ENCODE results near the gene C4orf33. TPM values are rescaled to one million over a fixed set of nuclear protein-coding genes. Genes with fewer than 3 reads are reported as not detected.

Gene C4orf33, protein sequence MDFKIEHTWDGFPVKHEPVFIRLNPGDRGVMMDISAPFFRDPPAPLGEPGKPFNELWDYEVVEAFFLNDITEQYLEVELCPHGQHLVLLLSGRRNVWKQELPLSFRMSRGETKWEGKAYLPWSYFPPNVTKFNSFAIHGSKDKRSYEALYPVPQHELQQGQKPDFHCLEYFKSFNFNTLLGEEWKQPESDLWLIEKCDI
- 11.2 and 51.7 TPM in 2 replicates for total RNA-seq (2011; cell fraction: chromatin; rRNA removed; ENCODE audit: low replicate concordance)
- total RNA-seq (2011; cell fraction: nucleolus; rRNA removed) = 3.3 and 11.7 TPM in 2 replicates
- total RNA-seq (2011; cell fraction: nucleoplasm; rRNA removed) = 17.2 and 26.8 TPM in 2 replicates
- total RNA-seq (2014; rRNA removed) = 12.7 and 17.1 TPM in 2 replicates
- total RNA-seq (2014; rRNA removed; fragmentation: Illumina TruSeq; extraction: Trizol) = 29.6 and 31.0 TPM in 2 replicates
- 21.9 and 23.4 TPM in 2 replicates for total RNA-seq (2015; rRNA removed; fragmentation: Illumina TruSeq; extraction: Trizol)
- 16.7 and 18.1 TPM in 2 replicates for total RNA-seq (2021)
- 33.2 and 39.6 TPM in 2 replicates for polyA plus RNA-seq (2011; rRNA removed)
- polyA plus RNA-seq (2011; cell fraction: cytosol; rRNA removed) = 4.3 and 13.1 TPM in 2 replicates
- polyA plus RNA-seq (2011; cell fraction: nucleus; rRNA removed) = 11.9 and 21.5 TPM in 2 replicates
- polyA plus RNA-seq (2012) = 18.1 and 31.4 TPM in 2 replicates
- 22.2 and 27.5 TPM in 2 replicates for polyA plus RNA-seq (2014; fragmentation: Illumina TruSeq; extraction: Trizol)
- polyA plus RNA-seq (2014; fragmentation: Nextera tagmentation; extraction: Ambion mirVana) = 10 to 100 TPM; 36.8 to 42.0 TPM
- 23.8 and 25.3 TPM in 2 replicates for polyA plus RNA-seq (2014; rRNA removed)
- polyA minus RNA-seq (2011; rRNA and poly(A)+ RNA removed) = 19.6 and 30.0 TPM in 2 replicates
- polyA minus RNA-seq (2011; cell fraction: cytosol; rRNA and poly(A)+ RNA removed) = 5.4 and 6.4 TPM in 2 replicates
- 12.1 and 24.8 TPM in 2 replicates for polyA minus RNA-seq (2011; cell fraction: nucleus; rRNA and poly(A)+ RNA removed)
- Bru-seq, nascent RNA = percentile 76 among the genes with signal in this experiment
- BruChase-seq, experiment 1, labeled RNA remaining after a 2-hour chase = percentile 75 among the genes with signal in this experiment
- percentile 75 among the genes with signal in this experiment for BruChase-seq, experiment 2, labeled RNA remaining after a 6-hour chase
- long read RNA-seq, experiment 1, full-length matches to known transcripts = 32 of 86 reads
- long read RNA-seq, experiment 1, partial matches to known transcripts = 2 of 86 reads
- long read RNA-seq, experiment 1, other reads (novel, unspliced or antisense) = 52 of 86 reads
- long read RNA-seq, experiment 2, partial matches to known transcripts = 5 of 10 reads
- long read RNA-seq, experiment 2, other reads (novel, unspliced or antisense) = 3 of 10 reads
- long read RNA-seq, experiment 3, full-length matches to known transcripts = 16 of 19 reads
- long read RNA-seq, experiment 3, partial matches to known transcripts = 1 of 19 reads
- long read RNA-seq, experiment 3, other reads (novel, unspliced or antisense) = 2 of 19 reads

DNA sequence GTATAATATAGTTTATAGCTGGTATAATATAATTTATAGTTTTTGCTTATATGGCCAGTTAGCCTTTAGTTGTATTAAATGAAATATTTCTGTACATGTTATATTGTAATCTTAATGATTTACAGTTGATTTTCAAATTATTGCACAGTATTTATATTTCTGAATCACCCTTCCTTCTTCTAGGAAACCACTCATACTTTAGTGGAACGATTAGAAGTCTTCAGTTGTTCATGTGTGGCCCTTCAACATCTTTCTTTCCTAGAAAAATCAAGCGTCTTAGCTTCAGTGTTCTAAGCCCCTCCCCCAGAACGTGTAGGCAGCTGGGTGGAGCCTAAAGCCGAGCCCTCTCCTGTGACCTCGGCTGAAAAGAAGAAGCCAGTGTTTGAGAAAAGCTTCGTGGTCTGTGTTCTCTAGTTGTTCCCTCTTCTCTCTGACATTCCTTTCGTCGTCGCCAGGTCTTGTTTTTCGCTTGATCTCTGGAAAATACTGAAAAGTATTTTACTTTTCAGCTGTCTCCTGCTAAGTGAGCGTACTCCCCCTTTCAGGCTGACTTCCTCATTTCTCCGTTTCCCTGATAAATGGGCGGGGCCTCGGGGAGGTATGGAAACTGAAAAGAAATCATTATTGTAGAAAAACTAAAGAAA is at the start of gene C4orf33:
Gene C4orf33 (plus strand): TSS at position 342 of the 644 bp plus-strand sequence. CDS start 6,459 bp downstream, outside the sequence.
- CTCF ChIA-PET (ENCODE audit: low intra/inter-chr PET ratio) = no interaction called here
- TF ChIP-seq NR4A1 (CRISPR knock-in tag; IDR thresholded peaks at IDR 0.05) = no peak
- no peak for TF ChIP-seq NR4A1 (tag; IDR thresholded peaks at IDR 0.05)
- TF ChIP-seq, protein P1, sequence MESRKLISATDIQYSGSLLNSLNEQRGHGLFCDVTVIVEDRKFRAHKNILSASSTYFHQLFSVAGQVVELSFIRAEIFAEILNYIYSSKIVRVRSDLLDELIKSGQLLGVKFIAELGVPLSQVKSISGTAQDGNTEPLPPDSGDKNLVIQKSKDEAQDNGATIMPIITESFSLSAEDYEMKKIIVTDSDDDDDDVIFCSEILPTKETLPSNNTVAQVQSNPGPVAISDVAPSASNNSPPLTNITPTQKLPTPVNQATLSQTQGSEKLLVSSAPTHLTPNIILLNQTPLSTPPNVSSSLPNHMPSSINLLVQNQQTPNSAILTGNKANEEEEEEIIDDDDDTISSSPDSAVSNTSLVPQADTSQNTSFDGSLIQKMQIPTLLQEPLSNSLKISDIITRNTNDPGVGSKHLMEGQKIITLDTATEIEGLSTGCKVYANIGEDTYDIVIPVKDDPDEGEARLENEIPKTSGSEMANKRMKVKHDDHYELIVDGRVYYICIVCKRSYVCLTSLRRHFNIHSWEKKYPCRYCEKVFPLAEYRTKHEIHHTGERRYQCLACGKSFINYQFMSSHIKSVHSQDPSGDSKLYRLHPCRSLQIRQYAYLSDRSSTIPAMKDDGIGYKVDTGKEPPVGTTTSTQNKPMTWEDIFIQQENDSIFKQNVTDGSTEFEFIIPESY (CRISPR knock-in tag; IDR thresholded peaks at IDR 0.05) = no peak
- no peak for TF ChIP-seq ZNF239 (CRISPR knock-in tag; IDR thresholded peaks at IDR 0.05)
- TF ChIP-seq ZNF282 (CRISPR knock-in tag; IDR thresholded peaks at IDR 0.05) = no peak
- no peak for TF ChIP-seq CHCHD3 (CRISPR knock-in tag; IDR thresholded peaks at IDR 0.05)
- TF ChIP-seq LARP7 (IDR thresholded peaks at IDR 0.05) = no peak
- TF ChIP-seq MTA2 (IDR thresholded peaks at IDR 0.05; ENCODE audit: low read depth) = no peak
- TF ChIP-seq CBFA2T3 (IDR thresholded peaks at IDR 0.05) = no peak
- peak; percentile 77 for TF ChIP-seq BRD9 (IDR thresholded peaks at IDR 0.05; ENCODE audit: low read depth, partially characterized antibody)
- TF ChIP-seq, protein P2, sequence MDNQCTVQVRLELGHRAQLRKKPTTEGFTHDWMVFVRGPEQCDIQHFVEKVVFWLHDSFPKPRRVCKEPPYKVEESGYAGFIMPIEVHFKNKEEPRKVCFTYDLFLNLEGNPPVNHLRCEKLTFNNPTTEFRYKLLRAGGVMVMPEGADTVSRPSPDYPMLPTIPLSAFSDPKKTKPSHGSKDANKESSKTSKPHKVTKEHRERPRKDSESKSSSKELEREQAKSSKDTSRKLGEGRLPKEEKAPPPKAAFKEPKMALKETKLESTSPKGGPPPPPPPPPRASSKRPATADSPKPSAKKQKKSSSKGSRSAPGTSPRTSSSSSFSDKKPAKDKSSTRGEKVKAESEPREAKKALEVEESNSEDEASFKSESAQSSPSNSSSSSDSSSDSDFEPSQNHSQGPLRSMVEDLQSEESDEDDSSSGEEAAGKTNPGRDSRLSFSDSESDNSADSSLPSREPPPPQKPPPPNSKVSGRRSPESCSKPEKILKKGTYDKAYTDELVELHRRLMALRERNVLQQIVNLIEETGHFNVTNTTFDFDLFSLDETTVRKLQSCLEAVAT (IDR thresholded peaks at IDR 0.05) = peak in 1 of 2 experiments; percentile 21; a peak in 2 of 4 replicates
- TF ChIP-seq NUFIP1 (IDR thresholded peaks at IDR 0.05; ENCODE audit: partially characterized antibody) = no peak
- TF ChIP-seq, protein P3, sequence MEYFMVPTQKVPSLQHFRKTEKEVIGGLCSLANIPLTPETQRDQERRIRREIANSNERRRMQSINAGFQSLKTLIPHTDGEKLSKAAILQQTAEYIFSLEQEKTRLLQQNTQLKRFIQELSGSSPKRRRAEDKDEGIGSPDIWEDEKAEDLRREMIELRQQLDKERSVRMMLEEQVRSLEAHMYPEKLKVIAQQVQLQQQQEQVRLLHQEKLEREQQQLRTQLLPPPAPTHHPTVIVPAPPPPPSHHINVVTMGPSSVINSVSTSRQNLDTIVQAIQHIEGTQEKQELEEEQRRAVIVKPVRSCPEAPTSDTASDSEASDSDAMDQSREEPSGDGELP (CRISPR knock-in tag; IDR thresholded peaks at IDR 0.05; ENCODE audit: borderline replicate concordance) = peak; percentile 48

More for the DNA sequence above, at the start of gene C4orf33:
- H3K36me3 ChIP-seq (ENCODE audit: control insufficient read depth, insufficient read depth, low read length) = no peaks in the 10 kb centered on the region
- POLR2A ChIA-PET = interaction anchor here (0.6 to 1.4 kb wide), 2 partner anchors 20 to 543 kb away, joined by 3 to 4 read pairs; no protein-coding TSS in a partner anchor
- in situ Hi-C loops (cut with MboI) = no loop called here
- intact Hi-C loops (cut with micrococcal nuclease) = loop anchor here (5.0 to 10.0 kb wide), 4 partner anchors 221 to 809 kb away; partner anchors contain the start of gene PGRMC2
- peaks cover 9% of the 10 kb centered on the region; the same call in 1 of the 2 replicates for H4K20me1 ChIP-seq (replicated peaks; ENCODE audit: control insufficient read depth, insufficient read depth, low read length)
- peak within 1 kb of the TSS; percentile 93 for H3K27ac ChIP-seq (ENCODE audit: extremely low read depth, low read depth, low read length)
- no peaks in the 10 kb centered on the region for H3K9me3 ChIP-seq (replicated peaks; ENCODE audit: control insufficient read depth, insufficient read depth, low read depth, low read length)
- peak; percentile 62 for ATAC-seq
- DNase-seq (ENCODE audit: extremely low read depth in 1 of 4, low spot score in 3 of 4) = peak; percentile 67 to 90 (median 74)
- peak; percentile 91 for FAIRE-seq
- peak within 1 kb of the TSS; percentile 87 for H3K4me2 ChIP-seq (ENCODE audit: insufficient read depth, low read length)
- peak within 1 kb of the TSS; percentile 97 for H2AFZ ChIP-seq (ENCODE audit: low read depth, low read length)
- under 1% methylated on average over 14 of the region's 14 CpGs for WGBS (ENCODE audit: insufficient coverage, low coverage, missing lambda C conversion rate)
- BruUV-seq (replicated peaks) = no TSS peak
- no peaks in the 10 kb centered on the region for H3K9me1 ChIP-seq (ENCODE audit: control insufficient read depth, insufficient read depth, low read length)
- H3K9ac ChIP-seq (ENCODE audit: insufficient read depth in 1 of 2, low read depth in 2 of 2, low read length in 2 of 2) = peak within 1 kb of the TSS; percentile 83 to 85
- peaks cover 83% of the 10 kb centered on the region for H3K79me2 ChIP-seq (ENCODE audit: control insufficient read depth, insufficient read depth, low read length)
- H3K27me3 ChIP-seq (ENCODE audit: control insufficient read depth in 2 of 2, insufficient read depth in 2 of 2, low read length in 2 of 2) = no peaks in the 10 kb centered on the region
- H3K4me1 ChIP-seq (replicated peaks in 1 of 2; ENCODE audit: control insufficient read depth in 2 of 2, insufficient read depth in 2 of 2, low read length in 2 of 2) = peaks cover 0 to 7% of the 10 kb centered on the region in 2 experiments; a peak in 3 of 5 replicates
- H3K4me3 ChIP-seq = peak within 1 kb of the TSS; percentile 68

Data from K562 (cell line).